WTC11 (cell line): ENCODE data around the gene GK2. TPM values are rescaled to one million over a fixed set of nuclear protein-coding genes. Genes with fewer than 3 reads are reported as not detected.

Experiments used
- ATAC-seq: fragments of 200-7000 bp; cut with Tn5 transposase; 2 replicates; pipeline ENCODE4 v1.10.0; 2021; ENCODE audit warnings: mild to moderate bottlenecking, moderate library complexity
- CTCF ChIA-PET: fragments of 300-600 bp; sonication (Branson Sonifier 250); formaldehyde crosslinking; loops from one replicate; lab custom pipeline; 2021; ENCODE audit warnings: antibody characterized with exemption; lab: Charles Lee
- POLR2A ChIA-PET: fragments of 350-600 bp; sonication (Branson Sonifier 250); formaldehyde crosslinking; loops from one replicate; lab custom pipeline; 2021; ENCODE audit warnings: antibody characterized with exemption; lab: Charles Lee
- DNase-seq: peaks from one replicate; pipeline ENCODE4 v3.0.0; 2021; ENCODE audit warnings: low spot score
- H3K27ac Mint-ChIP-seq: 2 replicates; pipeline ENCODE4 v1.8.0; 2021; ENCODE audit warnings: mixed read lengths
- H3K27me3 Mint-ChIP-seq: 2 replicates; pipeline ENCODE4 v1.8.0; 2021; ENCODE audit warnings: low read depth, mild to moderate bottlenecking, moderate library complexity, mixed read lengths
- H3K36me3 Mint-ChIP-seq: 2 replicates; pipeline ENCODE4 v1.8.0; 2021; ENCODE audit warnings: mixed read lengths
- H3K4me1 Mint-ChIP-seq: 2 replicates; pipeline ENCODE4 v1.8.0; 2022; ENCODE audit warnings: mixed read lengths
- H3K4me3 Mint-ChIP-seq: 2 replicates; pipeline ENCODE4 v1.8.0; 2021; ENCODE audit warnings: mild to moderate bottlenecking, moderate library complexity, mixed read lengths
- H3K9me3 Mint-ChIP-seq: 2 replicates; pipeline ENCODE4 v1.8.0; 2021; ENCODE audit warnings: mixed read lengths
- CTCF ChIP-seq: fragments of 200-600 bp; IDR thresholded peaks from 2 replicates; pipeline ENCODE4 v1.8.0; 2022; ENCODE audit warnings: antibody characterized with exemption
- E2F4 ChIP-seq: sonication (generic); formaldehyde crosslinking; IDR thresholded peaks from 2 replicates; pipeline ENCODE4 v1.8.1; 2022; ENCODE audit warnings: low read depth, mild to moderate bottlenecking, moderate library complexity, missing genetic modification reagents, borderline replicate concordance
- ETV6 ChIP-seq: sonication (generic); formaldehyde crosslinking; IDR thresholded peaks from 2 replicates; pipeline ENCODE4 v1.8.1; 2022; ENCODE audit warnings: mild to moderate bottlenecking, missing genetic modification reagents
- FOXP4 ChIP-seq: sonication (generic); formaldehyde crosslinking; IDR thresholded peaks from 2 replicates; pipeline ENCODE4 v1.8.0; 2022; ENCODE audit warnings: mild to moderate bottlenecking, missing genetic modification reagents
- GTF2I ChIP-seq: fragments of 250-450 bp; sonication (Bioruptor Pico); conservative IDR thresholded peaks from 2 replicates; pipeline ENCODE4 v1.4.0; 2021; ENCODE audit warnings: mild to moderate bottlenecking
- HMGA2 ChIP-seq: fragments of 250-450 bp; sonication (Bioruptor Pico); IDR thresholded peaks from 2 replicates; pipeline ENCODE4 v1.4.0; 2021; ENCODE audit warnings: mild to moderate bottlenecking, moderate library complexity
- JAZF1 ChIP-seq: fragments of 250-450 bp; sonication (Bioruptor Pico); IDR thresholded peaks from 2 replicates; pipeline ENCODE4 v1.9.0; 2021; ENCODE audit warnings: moderate library complexity, mild to moderate bottlenecking, inconsistent platforms
- KAT7 ChIP-seq: sonication (generic); formaldehyde crosslinking; IDR thresholded peaks from 2 replicates; pipeline ENCODE4 v1.8.1; 2023; ENCODE audit warnings: missing genetic modification reagents, mild to moderate bottlenecking, borderline replicate concordance
- MXD4 ChIP-seq: fragments of 250-450 bp; sonication (Bioruptor Pico); IDR thresholded peaks from 2 replicates; pipeline ENCODE4 v1.8.0; 2021; ENCODE audit warnings: mild to moderate bottlenecking, moderate library complexity, borderline replicate concordance
- NR2C2 ChIP-seq: sonication (generic); formaldehyde crosslinking; IDR thresholded peaks from 2 replicates; pipeline ENCODE4 v1.8.0; 2022; ENCODE audit warnings: mild to moderate bottlenecking, missing genetic modification reagents
- NR3C1 ChIP-seq: sonication (generic); formaldehyde crosslinking; conservative IDR thresholded peaks from 2 replicates; pipeline ENCODE4 v1.8.1; 2023; ENCODE audit warnings: low read depth, mild to moderate bottlenecking, missing genetic modification reagents
- PRRX2 ChIP-seq: fragments of 250-450 bp; sonication (Bioruptor Pico); IDR thresholded peaks from 2 replicates; pipeline ENCODE4 v1.8.0; 2021; ENCODE audit warnings: mild to moderate bottlenecking
- RORB ChIP-seq: fragments of 250-450 bp; sonication (Bioruptor Pico); IDR thresholded peaks from 2 replicates; pipeline ENCODE4 v1.9.0; 2021; ENCODE audit warnings: mild to moderate bottlenecking
- TEAD1 ChIP-seq: sonication (generic); formaldehyde crosslinking; IDR thresholded peaks from 2 replicates; pipeline ENCODE4 v1.8.0; 2022; ENCODE audit warnings: mild to moderate bottlenecking, missing genetic modification reagents
- ZBTB21 ChIP-seq: sonication (generic); formaldehyde crosslinking; IDR thresholded peaks from 2 replicates; pipeline ENCODE4 v1.8.1; 2023; ENCODE audit warnings: mild to moderate bottlenecking, missing genetic modification reagents, borderline replicate concordance
- ZNF219 ChIP-seq: sonication (generic); formaldehyde crosslinking; IDR thresholded peaks from 2 replicates; pipeline ENCODE4 v1.8.0; 2023; ENCODE audit warnings: missing genetic modification reagents, mild to moderate bottlenecking, borderline replicate concordance
- ZNF317 ChIP-seq: sonication (generic); formaldehyde crosslinking; IDR thresholded peaks from 2 replicates; pipeline ENCODE4 v1.8.1; 2023; ENCODE audit warnings: low read depth, mild to moderate bottlenecking, moderate library complexity, missing genetic modification reagents, borderline replicate concordance
- ZNF416 ChIP-seq: fragments of 250-450 bp; sonication (Bioruptor Pico); IDR thresholded peaks from 2 replicates; pipeline ENCODE4 v1.9.0; 2021; ENCODE audit warnings: mild to moderate bottlenecking, inconsistent platforms
- ZNF423 ChIP-seq: fragments of 250-450 bp; sonication (Bioruptor Pico); IDR thresholded peaks from 2 replicates; pipeline ENCODE4 v2.1.2; 2022; ENCODE audit warnings: mild to moderate bottlenecking, moderate library complexity
- ZSCAN18 ChIP-seq: fragments of 250-450 bp; sonication (Bioruptor Pico); IDR thresholded peaks from 2 replicates; pipeline ENCODE4 v2.1.2; 2022; ENCODE audit warnings: mild to moderate bottlenecking, moderate library complexity
- total RNA-seq: library from RNA; stranded (reverse); gene quantifications from 3 replicates; pipeline ENCODE4 v1.2.3, GENCODE V29; 2021
- TF ChIP-seq, protein P1 (sequence below): sonication (generic); formaldehyde crosslinking; IDR thresholded peaks from 2 replicates; pipeline ENCODE4 v1.8.0; 2023; ENCODE audit warnings: missing genetic modification reagents, mild to moderate bottlenecking, borderline replicate concordance

GK2 gene
- total RNA-seq, 1 experiment from 2014 or later: not detected

GRCh38 chr4:79413886-79414285, 5.9 kb upstream of the GK2 start:
- ATAC-seq (no peak), DNase-seq (no peak)
- TF ChIP-seq NR3C1 (CRISPR knock-in tag) (no peak), PRRX2 (CRISPR knock-in tag) (no peak), CTCF (no peak), ZSCAN18 (CRISPR knock-in tag) (no peak), MXD4 (CRISPR knock-in tag) (no peak), ZNF416 (CRISPR knock-in tag) (no peak), RORB (CRISPR knock-in tag) (no peak), ZNF219 (CRISPR knock-in tag) (no peak), ETV6 (no peak), NR2C2 (no peak), JAZF1 (CRISPR knock-in tag) (no peak), E2F4 (CRISPR knock-in tag) (no peak), HMGA2 (CRISPR knock-in tag) (no peak), ZNF423 (CRISPR knock-in tag) (no peak), KAT7 (no peak)
- H3K27me3 Mint-ChIP-seq: no peaks in the 10 kb centered on the region
- peaks cover 7% of the 10 kb centered on the region for H3K9me3 Mint-ChIP-seq
- ChIA-PET POLR2A (no interaction called here), CTCF (no interaction called here)
- H3K27ac Mint-ChIP-seq: no peak overlapping the region
- H3K36me3 Mint-ChIP-seq: no peaks in the 10 kb centered on the region
- peaks cover 17% of the 10 kb centered on the region for H3K4me1 Mint-ChIP-seq
- no peak overlapping the region for H3K4me3 Mint-ChIP-seq

DNA sequence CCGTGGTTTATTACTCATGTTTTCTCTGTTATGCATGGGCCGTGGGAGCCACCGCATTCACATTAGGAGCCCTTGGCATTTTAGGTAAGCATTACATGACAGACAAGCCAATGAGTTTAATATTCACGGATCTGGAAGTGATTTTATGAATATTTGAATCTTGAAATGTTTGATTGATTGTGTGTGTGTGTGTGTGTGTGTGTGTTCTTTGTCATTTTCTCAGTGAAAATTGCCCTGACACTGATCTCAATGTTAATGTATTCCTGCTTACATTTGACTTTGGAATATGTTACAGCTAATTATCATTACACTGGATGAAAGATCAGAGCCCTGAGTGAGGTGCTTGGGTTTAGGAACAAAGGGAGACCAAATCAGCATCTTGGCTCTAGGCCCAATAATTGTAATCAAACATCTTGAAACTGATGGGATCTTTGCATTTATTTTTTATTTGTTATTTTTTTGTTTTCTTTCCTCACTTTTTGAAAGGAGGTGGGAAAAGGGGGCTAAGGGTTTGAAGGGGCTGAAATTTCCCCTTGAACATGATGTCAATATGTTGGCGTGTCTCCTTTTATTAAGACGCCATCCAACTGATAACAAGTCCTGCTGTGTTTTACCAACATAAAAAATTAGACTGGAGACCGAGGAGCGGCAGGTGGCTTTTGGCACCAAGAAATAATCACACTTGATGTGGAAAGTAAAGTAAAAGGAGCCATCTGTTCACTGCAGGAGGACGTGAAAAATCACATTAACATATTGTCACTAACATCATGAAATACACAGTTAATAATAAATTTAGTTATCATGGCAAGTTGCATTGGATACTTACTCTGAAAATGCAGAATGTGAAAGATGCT, 5.2 kb upstream of the GK2 start:
- Mint-ChIP-seq H3K4me3 (no peak overlapping the region), H3K4me1 (peaks cover 17% of the 10 kb centered on the region), H3K27me3 (no peaks in the 10 kb centered on the region)
- no peak; the same call in 1 of the 2 replicates for ATAC-seq
- TF ChIP-seq FOXP4 (CRISPR knock-in tag) (no peak), ZBTB21 (CRISPR knock-in tag) (no peak), ZNF317 (CRISPR knock-in tag) (no peak), GTF2I (CRISPR knock-in tag) (no peak), TEAD1 (CRISPR knock-in tag) (no peak)
- TF ChIP-seq, protein P1, sequence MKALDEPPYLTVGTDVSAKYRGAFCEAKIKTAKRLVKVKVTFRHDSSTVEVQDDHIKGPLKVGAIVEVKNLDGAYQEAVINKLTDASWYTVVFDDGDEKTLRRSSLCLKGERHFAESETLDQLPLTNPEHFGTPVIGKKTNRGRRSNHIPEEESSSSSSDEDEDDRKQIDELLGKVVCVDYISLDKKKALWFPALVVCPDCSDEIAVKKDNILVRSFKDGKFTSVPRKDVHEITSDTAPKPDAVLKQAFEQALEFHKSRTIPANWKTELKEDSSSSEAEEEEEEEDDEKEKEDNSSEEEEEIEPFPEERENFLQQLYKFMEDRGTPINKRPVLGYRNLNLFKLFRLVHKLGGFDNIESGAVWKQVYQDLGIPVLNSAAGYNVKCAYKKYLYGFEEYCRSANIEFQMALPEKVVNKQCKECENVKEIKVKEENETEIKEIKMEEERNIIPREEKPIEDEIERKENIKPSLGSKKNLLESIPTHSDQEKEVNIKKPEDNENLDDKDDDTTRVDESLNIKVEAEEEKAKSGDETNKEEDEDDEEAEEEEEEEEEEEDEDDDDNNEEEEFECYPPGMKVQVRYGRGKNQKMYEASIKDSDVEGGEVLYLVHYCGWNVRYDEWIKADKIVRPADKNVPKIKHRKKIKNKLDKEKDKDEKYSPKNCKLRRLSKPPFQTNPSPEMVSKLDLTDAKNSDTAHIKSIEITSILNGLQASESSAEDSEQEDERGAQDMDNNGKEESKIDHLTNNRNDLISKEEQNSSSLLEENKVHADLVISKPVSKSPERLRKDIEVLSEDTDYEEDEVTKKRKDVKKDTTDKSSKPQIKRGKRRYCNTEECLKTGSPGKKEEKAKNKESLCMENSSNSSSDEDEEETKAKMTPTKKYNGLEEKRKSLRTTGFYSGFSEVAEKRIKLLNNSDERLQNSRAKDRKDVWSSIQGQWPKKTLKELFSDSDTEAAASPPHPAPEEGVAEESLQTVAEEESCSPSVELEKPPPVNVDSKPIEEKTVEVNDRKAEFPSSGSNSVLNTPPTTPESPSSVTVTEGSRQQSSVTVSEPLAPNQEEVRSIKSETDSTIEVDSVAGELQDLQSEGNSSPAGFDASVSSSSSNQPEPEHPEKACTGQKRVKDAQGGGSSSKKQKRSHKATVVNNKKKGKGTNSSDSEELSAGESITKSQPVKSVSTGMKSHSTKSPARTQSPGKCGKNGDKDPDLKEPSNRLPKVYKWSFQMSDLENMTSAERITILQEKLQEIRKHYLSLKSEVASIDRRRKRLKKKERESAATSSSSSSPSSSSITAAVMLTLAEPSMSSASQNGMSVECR (CRISPR knock-in tag): no peak
- TF ChIP-seq, all 79 proteins: peak for 0
- Mint-ChIP-seq H3K27ac (no peak overlapping the region), H3K36me3 (no peaks in the 10 kb centered on the region), H3K9me3 (peaks cover under 1% of the 10 kb centered on the region; the same call in 1 of the 2 replicates)
- CTCF ChIA-PET: no interaction called here
- DNase-seq: no peak
- POLR2A ChIA-PET: interaction anchor here (0.6 kb wide), 1 partner anchor 841 kb away, joined by 3 read pairs; no protein-coding TSS in a partner anchor
